ENCODE data around the gene GIPR. TPM values are rescaled to one million over a fixed set of nuclear protein-coding genes. Genes with fewer than 3 reads are reported as not detected.
A peak's percentile ranks its signal among the peaks of the same experiment; 100 is the strongest.

Gene GIPR
- total and polyA plus RNA-seq, 2 of the 13 experiments (the other 11 are each of a cell fraction or from before 2014, with no cell fraction given), result 0.15 to 1.2 TPM

GRCh38 chr19:45730368-45731288, 62.6 kb downstream of the GIPR start, which contains the start of gene FBXO46 (continued):
- TF ChIP-seq ZNF788 (CRISPR knock-in tag; IDR thresholded peaks at IDR 0.05; ENCODE audit: borderline replicate concordance) (peak; percentile 79; the same call in 1 of the 2 replicates), ONECUT2 (CRISPR knock-in tag; IDR thresholded peaks at IDR 0.05) (no peak), KDM5A (IDR thresholded peaks at IDR 0.05; ENCODE audit: borderline replicate concordance, low read length) (no peak; the same call in 1 of the 2 replicates), ZNF552 (CRISPR knock-in tag; IDR thresholded peaks at IDR 0.05; ENCODE audit: borderline replicate concordance) (no peak), BCL6 (CRISPR knock-in tag; IDR thresholded peaks at IDR 0.05) (no peak), ZNF441 (CRISPR knock-in tag; IDR thresholded peaks at IDR 0.05; ENCODE audit: borderline replicate concordance) (no peak), ZNF781 (CRISPR knock-in tag; IDR thresholded peaks at IDR 0.05; ENCODE audit: borderline replicate concordance, not compliant biosample characterization) (peak; percentile 4), CREBL2 (CRISPR knock-in tag; IDR thresholded peaks at IDR 0.05; ENCODE audit: borderline replicate concordance) (no peak), RORA (CRISPR knock-in tag; IDR thresholded peaks at IDR 0.05) (no peak), ZMYM4 (CRISPR knock-in tag; IDR thresholded peaks at IDR 0.05) (peak; percentile 64; the same call in 1 of the 2 replicates), HNRNPLL (IDR thresholded peaks at IDR 0.05; ENCODE audit: low read depth, low read length, poor library complexity, severe bottlenecking) (peak; percentile 68), ATAD3A (CRISPR knock-in tag; IDR thresholded peaks at IDR 0.05) (no peak), SAP130 (CRISPR knock-in tag; IDR thresholded peaks at IDR 0.05; ENCODE audit: low read depth) (peak; percentile 94), SALL1 (CRISPR knock-in tag; IDR thresholded peaks at IDR 0.05) (peak; percentile 71), SIX1 (CRISPR knock-in tag; IDR thresholded peaks at IDR 0.05; ENCODE audit: borderline replicate concordance) (no peak), ZNF256 (CRISPR knock-in tag; conservative IDR thresholded peaks at IDR 0.05) (no peak), TFE3 (CRISPR knock-in tag; IDR thresholded peaks at IDR 0.05) (no peak), ERF (CRISPR knock-in tag; IDR thresholded peaks at IDR 0.05) (0 out of 2 replicates have a peak, but pooled peaks have one; percentile 52), ZNF292 (CRISPR knock-in tag; IDR thresholded peaks at IDR 0.05; ENCODE audit: borderline replicate concordance, low read depth) (no peak), ZNF414 (CRISPR knock-in tag; IDR thresholded peaks at IDR 0.05) (no peak), ZNF75D (CRISPR knock-in tag; IDR thresholded peaks at IDR 0.05; ENCODE audit: borderline replicate concordance) (no peak), DRAP1 (CRISPR knock-in tag; IDR thresholded peaks at IDR 0.05) (peak; percentile 66; the same call in 1 of the 2 replicates), PHF8 (CRISPR knock-in tag; IDR thresholded peaks at IDR 0.05) (peak; percentile 44; the same call in 1 of the 2 replicates), HIC2 (CRISPR knock-in tag; IDR thresholded peaks at IDR 0.05; ENCODE audit: low read depth) (no peak)
